H9 (cell line): ENCODE data around the gene NFATC1. TPM values are rescaled to one million over a fixed set of nuclear protein-coding genes. Genes with fewer than 3 reads are reported as not detected.

Experiments used
- DNase-seq: peaks from one replicate; pipeline ENCODE4 v3.0.0-alpha.2; 2017
- H2AFZ ChIP-seq: one replicate; pipeline ENCODE4 v1.6.1; 2013; ENCODE audit warnings: mild to moderate bottlenecking, low read length, control low read depth, moderate library complexity
- H2AK5ac ChIP-seq: 2 replicates; pipeline ENCODE4 v1.6.1; 2013; ENCODE audit warnings: low read length, control low read depth, mixed read lengths; ENCODE audit not compliant: insufficient read length
- H2BK120ac ChIP-seq: one replicate; pipeline ENCODE4 v1.6.1; 2013; ENCODE audit warnings: low read depth, mild to moderate bottlenecking, low read length, control low read depth, inconsistent platforms; ENCODE audit not compliant: poor library complexity, severe bottlenecking
- H2BK12ac ChIP-seq: 2 replicates; pipeline ENCODE4 v1.6.1; 2013; ENCODE audit warnings: low read length, control low read depth, mixed read lengths, low read depth; ENCODE audit not compliant: insufficient read length
- H2BK15ac ChIP-seq: 2 replicates; pipeline ENCODE4 v1.6.1; 2013; ENCODE audit warnings: low read depth, low read length, control low read depth
- H2BK20ac ChIP-seq: one replicate; pipeline ENCODE4 v1.6.1; 2013; ENCODE audit warnings: low read depth, mild to moderate bottlenecking, low read length, control low read depth, inconsistent platforms; ENCODE audit not compliant: poor library complexity, severe bottlenecking
- H2BK5ac ChIP-seq: 2 replicates; pipeline ENCODE4 v1.6.1; 2013; ENCODE audit warnings: low read length, control low read depth, mixed read lengths; ENCODE audit not compliant: insufficient read length
- H3K14ac ChIP-seq: 2 replicates; pipeline ENCODE4 v1.6.1; 2013; ENCODE audit warnings: low read length, control low read depth; ENCODE audit not compliant: insufficient read depth
- H3K18ac ChIP-seq: 2 replicates; pipeline ENCODE4 v1.6.1; 2013; ENCODE audit warnings: low read depth, mild to moderate bottlenecking, mixed read lengths, low read length, control low read depth; ENCODE audit not compliant: insufficient read length
- H3K23ac ChIP-seq: 2 replicates; pipeline ENCODE4 v1.6.1; 2013; ENCODE audit warnings: low read length, control low read depth, mixed read lengths, low read depth; ENCODE audit not compliant: insufficient read length
- H3K23me2 ChIP-seq: 2 replicates; pipeline ENCODE4 v1.6.1; 2013; ENCODE audit warnings: low read depth, mild to moderate bottlenecking, mixed read lengths, low read length, control low read depth; ENCODE audit not compliant: insufficient read length, poor library complexity, severe bottlenecking
- H3K27ac ChIP-seq: 2 replicates; pipeline ENCODE4 v1.5.1; 2013; ENCODE audit warnings: low read length, control low read depth, mixed read lengths, low read depth; ENCODE audit not compliant: insufficient read length
- H3K27me3 ChIP-seq: 2 replicates; pipeline ENCODE4 v1.6.1; 2013; ENCODE audit warnings: low read length, control low read depth, inconsistent platforms; ENCODE audit not compliant: insufficient read depth
- H3K4ac ChIP-seq: 2 replicates; pipeline ENCODE4 v1.6.1; 2013; ENCODE audit warnings: low read depth, mild to moderate bottlenecking, control low read depth, inconsistent platforms, low read length, moderate library complexity
- H3K4me1 ChIP-seq: 2 replicates; pipeline ENCODE4 v1.6.1; 2013; ENCODE audit warnings: low read length, control low read depth, inconsistent platforms; ENCODE audit not compliant: insufficient read depth
- H3K4me2 ChIP-seq: 2 replicates; pipeline ENCODE4 v1.6.1; 2013; ENCODE audit warnings: low read length, control low read depth, mixed read lengths; ENCODE audit not compliant: insufficient read length, insufficient read depth
- H3K56ac ChIP-seq: 2 replicates; pipeline ENCODE4 v1.6.1; 2013; ENCODE audit warnings: low read depth, mild to moderate bottlenecking, mixed read lengths, low read length, control low read depth; ENCODE audit not compliant: insufficient read length
- H3K79me1 ChIP-seq: 2 replicates; pipeline ENCODE4 v1.6.1; 2013; ENCODE audit warnings: low read depth, mild to moderate bottlenecking, moderate library complexity, low read length, control low read depth, inconsistent platforms; ENCODE audit not compliant: insufficient read depth, poor library complexity, severe bottlenecking
- H3K79me2 ChIP-seq: 2 replicates; pipeline ENCODE4 v1.6.1; 2013; ENCODE audit warnings: low read length, control low read depth, inconsistent platforms; ENCODE audit not compliant: insufficient read depth
- H3K9ac ChIP-seq: 2 replicates; pipeline ENCODE4 v1.6.1; 2013; ENCODE audit warnings: low read length, control low read depth, mixed read lengths; ENCODE audit not compliant: insufficient read length; ENCODE audit errors: extremely low read depth
- H3K9me3 ChIP-seq: one replicate; pipeline ENCODE4 v1.6.1; 2013; ENCODE audit warnings: low read depth, low read length, inconsistent platforms; ENCODE audit not compliant: control insufficient read depth
- H3T11ph ChIP-seq: one replicate; pipeline ENCODE4 v1.6.1; 2013; ENCODE audit warnings: mild to moderate bottlenecking, low read length, control low read depth, inconsistent platforms
- H4K20me1 ChIP-seq: one replicate; pipeline ENCODE4 v1.6.1; 2013; ENCODE audit not compliant: control insufficient read depth, insufficient read length, insufficient read depth
- H4K5ac ChIP-seq: 2 replicates; pipeline ENCODE4 v1.6.1; 2013; ENCODE audit warnings: low read depth, mild to moderate bottlenecking, mixed read lengths, low read length, control low read depth; ENCODE audit not compliant: insufficient read length
- H4K8ac ChIP-seq: replicated peaks from 2 replicates; pipeline ENCODE4 v1.6.1; 2013; ENCODE audit warnings: low read length, control low read depth, mixed read lengths, low read depth; ENCODE audit not compliant: insufficient read length
- H4K91ac ChIP-seq: 2 replicates; pipeline ENCODE4 v1.6.1; 2013; ENCODE audit warnings: low read depth, mild to moderate bottlenecking, moderate library complexity, mixed read lengths, low read length, control low read depth; ENCODE audit not compliant: insufficient read length
- H3K27ac Mint-ChIP-seq, 3 experiments: 2 replicates in 2 of 3; 3 replicates in 1 of 3; pipeline ENCODE4 v1.8.0; 2020 to 2021; ENCODE audit warnings: mixed read lengths in 3 of 3, mild to moderate bottlenecking in 1 of 3, moderate library complexity in 1 of 3
- H3K27me3 Mint-ChIP-seq: 2 replicates; pipeline ENCODE4 v1.8.0; 2021; ENCODE audit warnings: low read depth, mild to moderate bottlenecking, moderate library complexity, mixed read lengths
- H3K36me3 Mint-ChIP-seq, 3 experiments: 2 replicates in 2 of 3; 3 replicates in 1 of 3; pipeline ENCODE4 v1.8.0; 2020 to 2021; ENCODE audit warnings: low read depth in 3 of 3, mixed read lengths in 3 of 3; ENCODE audit not compliant: insufficient read depth in 1 of 3
- H3K4me1 Mint-ChIP-seq, 2 experiments: 2 replicates each; pipeline ENCODE4 v1.8.0; 2020; ENCODE audit warnings: mixed read lengths in 2 of 2
- H3K4me3 Mint-ChIP-seq, 2 experiments: 2 replicates in 1 of 2; 3 replicates in 1 of 2; pipeline ENCODE4 v1.8.0; 2020 to 2021; ENCODE audit warnings: mild to moderate bottlenecking in 2 of 2, mixed read lengths in 2 of 2, moderate library complexity in 1 of 2
- H3K9me3 Mint-ChIP-seq, 2 experiments: 2 replicates in 1 of 2; 3 replicates in 1 of 2; pipeline ENCODE4 v1.8.0; 2020; ENCODE audit warnings: mild to moderate bottlenecking in 2 of 2, mixed read lengths in 2 of 2, moderate library complexity in 1 of 2
- CTCF ChIP-seq: fragments of 200-600 bp; sonication (generic); conservative IDR thresholded peaks from 3 replicates; pipeline ENCODE4 v1.8.0; 2021; ENCODE audit warnings: antibody characterized with exemption, mild to moderate bottlenecking
- WGBS: extraction: QIAGEN DNeasy Blood & Tissue Kit; methylation state at CpG from one replicate; pipeline ENCODE4 v1.1.7; 2013; ENCODE audit warnings: missing lambda C conversion rate, low lambda C conversion rate, mixed read lengths; ENCODE audit not compliant: insufficient read length; ENCODE audit errors: extremely low coverage; 5-methylcytosine and 5-hydroxymethylcytosine counted together
- total RNA-seq: library from RNA; stranded (reverse); gene quantifications from 2 replicates; pipeline ENCODE4 v1.2.1, GENCODE V29; 2021

NFATC1 gene
- total RNA-seq, 1 experiment from 2014 or later: 5.5 TPM

DNA sequence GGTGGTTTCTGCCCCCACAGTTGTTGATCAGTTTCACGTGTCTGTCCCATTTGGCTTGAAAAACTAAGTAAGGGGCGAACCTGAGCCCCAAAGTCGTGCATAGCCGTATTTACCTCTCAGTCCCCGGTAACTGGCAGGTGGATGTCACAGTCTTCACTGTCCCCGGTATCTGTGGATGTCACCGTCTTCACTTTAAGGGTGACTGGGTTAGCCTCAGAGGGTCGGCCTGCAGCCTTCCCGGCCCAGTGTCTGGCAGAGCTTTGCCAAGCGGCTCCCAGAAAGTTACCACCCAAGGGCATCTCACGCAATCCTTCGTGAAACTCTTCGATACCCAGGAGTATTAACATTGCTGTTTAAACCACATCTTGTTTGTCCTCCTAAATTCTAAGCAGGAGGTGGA is 158.6 kb downstream of the NFATC1 start:
- H3K27me3 ChIP-seq: no peaks in the 10 kb centered on the region
- H4K5ac ChIP-seq: no peak overlapping the region
- no peak overlapping the region for H2AFZ ChIP-seq
- H3K9ac ChIP-seq: no peak overlapping the region
- H2BK12ac ChIP-seq: no peak overlapping the region
- DNase-seq: no peak
- H3K79me2 ChIP-seq: no peaks in the 10 kb centered on the region
- no peak overlapping the region for H3K4ac ChIP-seq
- H4K8ac ChIP-seq: no peak overlapping the region
- H3K23me2 ChIP-seq: no peaks in the 10 kb centered on the region
- H3K4me2 ChIP-seq: no peak overlapping the region
- Mint-ChIP-seq H3K27me3 (no peaks in the 10 kb centered on the region; the same call in 1 of the 2 replicates), H3K27ac (no peak overlapping the region), H3K9me3 (no peaks in the 10 kb centered on the region; a peak in 2 of 5 replicates), H3K4me3 (no peak overlapping the region), H3K36me3 (no peaks in the 10 kb centered on the region; a peak in 1 of 7 replicates), H3K4me1 (no peaks in the 10 kb centered on the region)
- no peaks in the 10 kb centered on the region for H4K20me1 ChIP-seq
- no peak overlapping the region for H3K23ac ChIP-seq
- no peak overlapping the region for H3K56ac ChIP-seq
- H2AK5ac ChIP-seq: no peak overlapping the region
- no peak overlapping the region for H3T11ph ChIP-seq
- TF ChIP-seq CTCF: no peak
- no peak overlapping the region for H2BK5ac ChIP-seq
- no peak overlapping the region for H3K14ac ChIP-seq
- H3K18ac ChIP-seq: no peak overlapping the region
- no peak overlapping the region for H3K27ac ChIP-seq
- no peak overlapping the region for H2BK15ac ChIP-seq
- no peaks in the 10 kb centered on the region for H3K79me1 ChIP-seq
- no peak overlapping the region for H2BK20ac ChIP-seq
- no peak overlapping the region for H2BK120ac ChIP-seq
- H4K91ac ChIP-seq: no peak overlapping the region
- no CpG with 5 or more reads among the region's 13 CpGs for WGBS
- H3K9me3 ChIP-seq: no peaks in the 10 kb centered on the region
- H3K4me1 ChIP-seq: no peaks in the 10 kb centered on the region
